Sigmoid colon (tissue), 4 donors: ENCODE results near the gene METTL2A.
"Not testable (repeated sequence)": the region's sequence is repeated elsewhere in the genome, so short reads cannot be mapped to it uniquely, and the experiment has no call there.

Source experiments
- POLR2A ChIP-seq, 2 donors: fragments of 450-650 bp; IDR thresholded peaks; one replicate each; pipeline ENCODE4 v1.6.1; 2016; ENCODE audit warnings: antibody characterized with exemption in 2 of 2, mild to moderate bottlenecking in 2 of 2, moderate library complexity in 2 of 2
- POLR2AphosphoS5 ChIP-seq, 4 donors: sonication (generic); formaldehyde crosslinking; IDR thresholded peaks; one replicate each; pipeline ENCODE4 v1.6.1; 2017; ENCODE audit warnings: antibody characterized with exemption in 4 of 4
- TF ChIP-seq, protein P1 (sequence below), 4 experiments: fragments of 450-650 bp in 3 of 4; fragments of 200-600 bp in 1 of 4; IDR thresholded peaks; one replicate each; pipeline ENCODE4 v1.5.1; 2016 to 2019; ENCODE audit warnings: antibody characterized with exemption in 4 of 4, mild to moderate bottlenecking in 3 of 4, moderate library complexity in 2 of 4

DNA sequence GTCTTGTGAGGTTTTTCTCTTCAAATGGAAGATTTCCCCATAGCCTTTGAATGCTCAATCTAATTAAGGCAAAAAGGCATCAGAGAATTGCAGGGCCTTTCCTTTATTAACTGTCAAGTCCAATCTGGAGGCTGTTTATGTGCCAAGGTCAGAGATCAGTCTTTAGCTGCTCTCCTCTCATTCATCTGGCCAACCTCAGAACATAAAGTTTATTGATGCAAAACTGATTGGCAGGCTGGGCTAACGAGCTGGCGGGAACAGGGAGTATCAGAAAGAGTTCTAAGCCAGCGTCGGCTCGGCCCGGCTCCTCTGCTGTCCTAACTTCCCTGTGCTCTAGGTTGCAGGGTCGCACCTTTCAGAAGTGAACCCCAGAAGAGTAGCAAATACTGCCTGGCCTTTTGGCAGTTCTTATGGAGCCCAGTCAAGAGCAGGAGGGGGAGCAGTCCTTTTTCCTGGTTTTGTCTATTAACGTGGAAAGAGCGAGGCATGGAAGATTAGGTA is 47.7 kb downstream of the METTL2A start:
- TF ChIP-seq, protein P1, sequence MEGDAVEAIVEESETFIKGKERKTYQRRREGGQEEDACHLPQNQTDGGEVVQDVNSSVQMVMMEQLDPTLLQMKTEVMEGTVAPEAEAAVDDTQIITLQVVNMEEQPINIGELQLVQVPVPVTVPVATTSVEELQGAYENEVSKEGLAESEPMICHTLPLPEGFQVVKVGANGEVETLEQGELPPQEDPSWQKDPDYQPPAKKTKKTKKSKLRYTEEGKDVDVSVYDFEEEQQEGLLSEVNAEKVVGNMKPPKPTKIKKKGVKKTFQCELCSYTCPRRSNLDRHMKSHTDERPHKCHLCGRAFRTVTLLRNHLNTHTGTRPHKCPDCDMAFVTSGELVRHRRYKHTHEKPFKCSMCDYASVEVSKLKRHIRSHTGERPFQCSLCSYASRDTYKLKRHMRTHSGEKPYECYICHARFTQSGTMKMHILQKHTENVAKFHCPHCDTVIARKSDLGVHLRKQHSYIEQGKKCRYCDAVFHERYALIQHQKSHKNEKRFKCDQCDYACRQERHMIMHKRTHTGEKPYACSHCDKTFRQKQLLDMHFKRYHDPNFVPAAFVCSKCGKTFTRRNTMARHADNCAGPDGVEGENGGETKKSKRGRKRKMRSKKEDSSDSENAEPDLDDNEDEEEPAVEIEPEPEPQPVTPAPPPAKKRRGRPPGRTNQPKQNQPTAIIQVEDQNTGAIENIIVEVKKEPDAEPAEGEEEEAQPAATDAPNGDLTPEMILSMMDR (IDR thresholded peaks at IDR 0.05) = not testable (repeated sequence)
- TF ChIP-seq POLR2A, POLR2AphosphoS5 (IDR thresholded peaks at IDR 0.05): not testable (repeated sequence)
